Measurements from ENCODE around the gene CYP27C1.
"Not testable (repeated sequence)": the region's sequence is repeated elsewhere in the genome, so short reads cannot be mapped to it uniquely, and the experiment has no call there.

GRCh38 chr2:127163090-127163406 is 57.1 kb downstream of the CYP27C1 start:
- TF ChIP-seq CTCF, POLR2A (IDR thresholded peaks at IDR 0.05): not testable (repeated sequence)
